Measurements from ENCODE around the gene LILRB2. TPM values are rescaled to one million over a fixed set of nuclear protein-coding genes. Genes with fewer than 3 reads are reported as not detected.
"Not testable (repeated sequence)": the region's sequence is repeated elsewhere in the genome, so short reads cannot be mapped to it uniquely, and the experiment has no call there.

The LILRB2 gene
- total and polyA plus RNA-seq, 4 donors = 9.1 to 202 (median 27.9) TPM

GRCh38 chr19:54247106-54247930 lies 33.6 kb downstream of the LILRB2 start:
- ATAC-seq (ENCODE audit: insufficient read depth, low FRiP score) (no peak), DNase-seq (no peak)
- Histone ChIP-seq H3K4me3 (no peak overlapping the region), H3K4me1 (ENCODE audit: control insufficient read depth in 5 of 5, insufficient read depth in 5 of 5, low read length in 5 of 5) (peaks cover 0 to 2% (median 0%) of the 10 kb centered on the region in 5 donors), H3K9ac (ENCODE audit: insufficient read depth in 1 of 2, low read length in 2 of 2) (no peak overlapping the region), H3K27me3 (ENCODE audit: control insufficient read depth in 3 of 3, insufficient read depth in 3 of 3, low read length in 2 of 3) (peaks cover 0 to 6% (median 0%) of the 10 kb centered on the region in 3 donors), H3K36me3 (ENCODE audit: control insufficient read depth in 4 of 4, insufficient read depth in 4 of 4, low read length in 4 of 4) (no peaks in the 10 kb centered on the region), H3K27ac (ENCODE audit: low read depth in 1 of 2, low read length in 1 of 2) (peak overlapping the region in 1 of 2 donors; percentile 34), H3K9me3 (ENCODE audit: control insufficient read depth in 4 of 4, insufficient read depth in 3 of 4, low read length in 3 of 4) (no peaks in the 10 kb centered on the region)
- TF ChIP-seq CTCF (IDR thresholded peaks at IDR 0.05; ENCODE audit: control extremely low read depth, extremely low read depth) = no peak
- WGBS, 2 donors = 79 to 81% methylated on average over 20 of the region's 20 CpGs

GRCh38 chr19:54245936-54246335 lies 35.0 kb downstream of the LILRB2 start:
- H3K27me3 ChIP-seq (ENCODE audit: control insufficient read depth in 3 of 3, insufficient read depth in 3 of 3, low read length in 2 of 3) = peaks cover 0 to 6% (median 0%) of the 10 kb centered on the region in 3 donors
- H3K36me3 ChIP-seq (ENCODE audit: control insufficient read depth in 4 of 4, insufficient read depth in 4 of 4, low read length in 4 of 4) = no peaks in the 10 kb centered on the region
- peaks cover 0 to 2% (median 0%) of the 10 kb centered on the region in 5 donors for H3K4me1 ChIP-seq (ENCODE audit: control insufficient read depth in 5 of 5, insufficient read depth in 5 of 5, low read length in 5 of 5)
- no peak overlapping the region for H3K9ac ChIP-seq (ENCODE audit: insufficient read depth in 1 of 2, low read length in 2 of 2)
- H3K4me3 ChIP-seq = no peak overlapping the region
- DNase-seq (no peak), ATAC-seq (ENCODE audit: insufficient read depth, low FRiP score) (no peak)
- TF ChIP-seq CTCF (IDR thresholded peaks at IDR 0.05; ENCODE audit: control extremely low read depth, extremely low read depth) = no peak
- WGBS, 2 donors = 52 to 69% methylated on average over 3 of the region's 3 CpGs
- no peak overlapping the region for H3K27ac ChIP-seq (ENCODE audit: low read depth in 1 of 2, low read length in 1 of 2)
- no peaks in the 10 kb centered on the region for H3K9me3 ChIP-seq (ENCODE audit: control insufficient read depth in 4 of 4, insufficient read depth in 3 of 4, low read length in 3 of 4)

GRCh38 chr19:54243809-54244208 lies 37.1 kb downstream of the LILRB2 start:
- not testable (repeated sequence) for H3K4me1 ChIP-seq (ENCODE audit: control insufficient read depth in 5 of 5, insufficient read depth in 5 of 5, low read length in 5 of 5); H3K9ac ChIP-seq (ENCODE audit: insufficient read depth in 1 of 2, low read length in 2 of 2); H3K9me3 ChIP-seq (ENCODE audit: control insufficient read depth in 4 of 4, insufficient read depth in 3 of 4, low read length in 3 of 4); H3K27ac ChIP-seq (ENCODE audit: low read depth in 1 of 2, low read length in 1 of 2); ATAC-seq (ENCODE audit: insufficient read depth, low FRiP score); H3K36me3 ChIP-seq (ENCODE audit: control insufficient read depth in 4 of 4, insufficient read depth in 4 of 4, low read length in 4 of 4); H3K27me3 ChIP-seq (ENCODE audit: control insufficient read depth in 3 of 3, insufficient read depth in 3 of 3, low read length in 2 of 3); DNase-seq; H3K4me3 ChIP-seq
- 37% methylated on average over 5 of the region's 8 CpGs; no CpG with 5 or more reads in 1 of the 2 donors for WGBS, 2 donors

- H3K27ac ChIP-seq (ENCODE audit: low read depth in 1 of 2, low read length in 1 of 2); H3K36me3 ChIP-seq (ENCODE audit: control insufficient read depth in 4 of 4, insufficient read depth in 4 of 4, low read length in 4 of 4); DNase-seq; H3K9me3 ChIP-seq (ENCODE audit: control insufficient read depth in 4 of 4, insufficient read depth in 3 of 4, low read length in 3 of 4); H3K9ac ChIP-seq (ENCODE audit: insufficient read depth in 1 of 2, low read length in 2 of 2); H3K4me1 ChIP-seq (ENCODE audit: control insufficient read depth in 5 of 5, insufficient read depth in 5 of 5, low read length in 5 of 5); H3K4me3 ChIP-seq; H3K27me3 ChIP-seq (ENCODE audit: control insufficient read depth in 3 of 3, insufficient read depth in 3 of 3, low read length in 2 of 3): not testable (repeated sequence)
- ATAC-seq (ENCODE audit: insufficient read depth, low FRiP score) = peak; percentile 56
- 13 to 56% methylated on average over 2 to 6 of the region's 6 CpGs for WGBS, 2 donors
Measured at GRCh38 chr19:54242646-54243045, 38.3 kb downstream of the LILRB2 start, which contains the start of gene LILRA6. Gene LILRA6 (minus strand): TSS chr19:54242790.

GRCh38 chr19:54242234-54242633 lies 38.7 kb downstream of the LILRB2 start:
- not testable (repeated sequence) for H3K9ac ChIP-seq (ENCODE audit: insufficient read depth in 1 of 2, low read length in 2 of 2); H3K27me3 ChIP-seq (ENCODE audit: control insufficient read depth in 3 of 3, insufficient read depth in 3 of 3, low read length in 2 of 3); ATAC-seq (ENCODE audit: insufficient read depth, low FRiP score); H3K9me3 ChIP-seq (ENCODE audit: control insufficient read depth in 4 of 4, insufficient read depth in 3 of 4, low read length in 3 of 4); H3K4me3 ChIP-seq; H3K36me3 ChIP-seq (ENCODE audit: control insufficient read depth in 4 of 4, insufficient read depth in 4 of 4, low read length in 4 of 4); H3K4me1 ChIP-seq (ENCODE audit: control insufficient read depth in 5 of 5, insufficient read depth in 5 of 5, low read length in 5 of 5); H3K27ac ChIP-seq (ENCODE audit: low read depth in 1 of 2, low read length in 1 of 2); DNase-seq
- WGBS, 2 donors = 57% methylated on average over 2 of the region's 4 CpGs; no CpG with 5 or more reads in 1 of the 2 donors

- not testable (repeated sequence) for H3K27ac ChIP-seq (ENCODE audit: low read depth in 1 of 2, low read length in 1 of 2); H3K27me3 ChIP-seq (ENCODE audit: control insufficient read depth in 3 of 3, insufficient read depth in 3 of 3, low read length in 2 of 3); H3K4me1 ChIP-seq (ENCODE audit: control insufficient read depth in 5 of 5, insufficient read depth in 5 of 5, low read length in 5 of 5); H3K9ac ChIP-seq (ENCODE audit: insufficient read depth in 1 of 2, low read length in 2 of 2); H3K36me3 ChIP-seq (ENCODE audit: control insufficient read depth in 4 of 4, insufficient read depth in 4 of 4, low read length in 4 of 4); H3K4me3 ChIP-seq; H3K9me3 ChIP-seq (ENCODE audit: control insufficient read depth in 4 of 4, insufficient read depth in 3 of 4, low read length in 3 of 4); DNase-seq; ATAC-seq (ENCODE audit: insufficient read depth, low FRiP score)
- 61 to 77% methylated on average over 16 to 17 of the region's 22 CpGs for WGBS, 2 donors
Measured at GRCh38 chr19:54240372-54241336, 40.3 kb downstream of the LILRB2 start.
